HG03521 (cell line): ENCODE measurements around the gene KDF1.
"Not testable (repeated sequence)": the region's sequence is repeated elsewhere in the genome, so short reads cannot be mapped to it uniquely, and the experiment has no call there.

ENCODE experiments used
- ATAC-seq: cut with Tn5 transposase; IDR thresholded peaks from one replicate; pipeline ENCODE4 v1.9.1; 2021; ENCODE audit warnings: mild to moderate bottlenecking, moderate library complexity; ENCODE audit not compliant: unreplicated experiment

KDF1 gene

GRCh38 chr1:26959270-26959669 is 998 bp downstream of the KDF1 start:
- no peak for ATAC-seq

GRCh38 chr1:26957306-26957705 is 3.0 kb downstream of the KDF1 start:
- no peak for ATAC-seq

- ATAC-seq: no peak
Measured at GRCh38 chr1:26956321-26956720, 3.9 kb downstream of the KDF1 start.

- no peak for ATAC-seq
Measured at GRCh38 chr1:26953374-26953773, 6.9 kb downstream of the KDF1 start.

GRCh38 chr1:26951821-26952497 is 8.3 kb downstream of the KDF1 start:
- ATAC-seq: no peak

- no peak for ATAC-seq
Measured at GRCh38 chr1:26951216-26951615, 9.1 kb downstream of the KDF1 start.

GRCh38 chr1:26950602-26951001 is 9.7 kb downstream of the KDF1 start:
- ATAC-seq: no peak

GRCh38 chr1:26949926-26950319 is 10.3 kb downstream of the KDF1 start:
- no peak for ATAC-seq

- ATAC-seq: no peak
Measured at GRCh38 chr1:26949266-26949925, 10.9 kb downstream of the KDF1 start.

- ATAC-seq: not testable (repeated sequence)
Measured at GRCh38 chr1:26948725-26949057, 11.6 kb downstream of the KDF1 start.

GRCh38 chr1:26946270-26946669 is 14.0 kb downstream of the KDF1 start:
- no peak for ATAC-seq

GRCh38 chr1:26945728-26946127 is 14.5 kb downstream of the KDF1 start:
- no peak for ATAC-seq

GRCh38 chr1:26945138-26945537 is 15.1 kb downstream of the KDF1 start:
- no peak for ATAC-seq

- ATAC-seq: no peak
Measured at GRCh38 chr1:26942656-26943055, 17.6 kb downstream of the KDF1 start.

GRCh38 chr1:26941311-26941710 is 19.0 kb downstream of the KDF1 start:
- no peak for ATAC-seq

GRCh38 chr1:26938659-26939025 is 21.6 kb downstream of the KDF1 start:
- no peak for ATAC-seq

GRCh38 chr1:26938004-26938658 is 22.1 kb downstream of the KDF1 start:
- ATAC-seq: no peak

GRCh38 chr1:26936823-26937222 is 23.4 kb downstream of the KDF1 start:
- no peak for ATAC-seq

GRCh38 chr1:26932531-26932930 is 27.7 kb downstream of the KDF1 start:
- ATAC-seq: no peak

GRCh38 chr1:26923711-26924110 is 36.6 kb downstream of the KDF1 start:
- ATAC-seq: no peak

- no peak for ATAC-seq
Measured at GRCh38 chr1:26922901-26923300, 37.4 kb downstream of the KDF1 start.

GRCh38 chr1:26922431-26922729 is 37.9 kb downstream of the KDF1 start:
- ATAC-seq: no peak
